HCEC 1CT (cell line): ENCODE measurements around the gene UGT2B17.
"Not testable (repeated sequence)": the region's sequence is repeated elsewhere in the genome, so short reads cannot be mapped to it uniquely, and the experiment has no call there.

Source experiments
- DNase-seq: peaks from one replicate; pipeline ENCODE4 v3.0.0-alpha.2; 2017

The UGT2B17 gene

DNA sequence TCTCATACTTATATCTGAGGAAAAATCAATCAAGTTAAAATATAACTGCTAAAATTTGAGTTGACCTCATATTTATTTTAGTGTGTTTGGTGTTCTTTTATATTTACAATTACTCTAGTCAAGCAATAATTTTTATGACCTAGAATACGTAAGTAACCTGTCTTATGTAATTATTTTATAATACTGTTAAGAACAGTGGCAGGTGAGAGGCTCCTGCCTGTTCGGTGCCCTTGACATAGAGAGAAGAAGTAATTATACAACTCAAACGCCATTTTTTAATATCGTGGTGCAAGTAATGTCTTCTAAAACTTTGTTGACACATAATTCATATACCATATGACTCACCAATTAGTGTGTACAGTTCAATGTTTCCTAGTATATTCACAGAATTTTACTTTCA, 7.6 kb downstream of the UGT2B17 start:
- DNase-seq, result not testable (repeated sequence)

DNA sequence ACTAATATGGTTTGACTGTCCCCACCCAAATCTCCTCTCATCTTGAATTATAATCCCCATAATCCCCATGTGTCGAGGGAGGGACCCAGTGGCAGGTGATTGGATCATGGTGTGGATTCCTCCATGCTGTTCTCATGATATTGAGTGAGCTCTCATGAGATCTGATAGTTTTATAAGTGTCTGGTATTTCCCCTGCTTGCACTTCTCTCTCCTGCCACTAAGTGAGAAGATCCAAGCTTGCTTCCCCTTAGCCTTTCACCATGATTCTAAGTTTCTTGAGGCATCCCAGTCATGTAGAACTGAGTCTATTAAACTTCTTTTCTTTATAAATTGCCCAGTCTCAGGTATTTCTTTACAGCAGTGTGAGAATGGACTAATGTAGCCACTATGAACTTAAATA, 9.8 kb downstream of the UGT2B17 start:
- DNase-seq, result not testable (repeated sequence)

DNA sequence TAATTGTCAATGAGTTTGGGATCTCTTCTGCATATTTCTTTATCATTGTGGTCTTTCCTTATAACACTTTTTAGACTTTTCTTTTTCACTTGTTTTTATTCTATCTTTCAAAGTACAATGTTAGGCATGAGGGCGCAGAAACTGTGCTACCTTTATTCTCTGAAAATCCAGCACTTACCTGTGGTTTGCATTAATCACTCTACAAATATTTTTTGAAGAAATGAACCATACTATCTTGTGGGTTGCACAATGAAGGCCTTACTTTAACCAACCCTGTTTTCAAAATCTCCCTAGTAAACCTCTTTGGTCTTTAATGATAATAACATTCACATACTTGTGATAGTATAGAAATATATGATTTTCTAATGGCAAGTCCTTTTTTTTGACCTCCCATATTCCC, 11.0 kb downstream of the UGT2B17 start:
- DNase-seq, result not testable (repeated sequence)

DNA sequence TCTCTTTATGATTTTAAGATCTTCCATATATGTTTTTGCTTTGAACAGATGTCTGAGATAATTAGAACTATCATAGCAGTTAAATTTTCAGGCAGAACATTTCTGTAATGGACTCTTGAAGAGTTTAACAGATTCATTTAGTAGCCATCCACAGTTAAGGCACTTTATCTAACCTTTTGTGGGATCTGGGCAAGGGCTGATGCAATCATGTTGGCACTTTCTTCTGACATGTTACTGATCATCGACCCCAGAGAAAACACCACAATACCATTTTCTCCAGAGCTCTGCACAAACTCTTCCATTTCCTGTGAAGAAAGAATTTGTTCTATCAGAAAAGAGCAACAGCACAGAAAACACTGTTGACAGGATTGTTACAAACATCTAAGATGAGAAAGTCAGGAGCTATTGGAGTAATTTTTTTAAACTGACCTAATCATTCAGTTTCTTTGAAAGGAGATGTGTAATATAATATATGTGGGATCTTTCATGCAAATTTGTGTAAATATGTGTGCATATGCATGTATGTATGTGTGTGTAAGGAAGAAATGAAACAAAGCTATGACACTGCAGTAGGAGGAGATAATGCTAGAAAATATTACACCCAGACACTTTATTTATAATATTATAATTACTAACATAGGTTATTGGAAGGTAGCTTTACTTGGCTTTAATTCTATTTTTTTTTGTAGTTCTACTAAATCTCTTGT, 15.6 kb downstream of the UGT2B17 start:
- DNase-seq, result not testable (repeated sequence)

DNA sequence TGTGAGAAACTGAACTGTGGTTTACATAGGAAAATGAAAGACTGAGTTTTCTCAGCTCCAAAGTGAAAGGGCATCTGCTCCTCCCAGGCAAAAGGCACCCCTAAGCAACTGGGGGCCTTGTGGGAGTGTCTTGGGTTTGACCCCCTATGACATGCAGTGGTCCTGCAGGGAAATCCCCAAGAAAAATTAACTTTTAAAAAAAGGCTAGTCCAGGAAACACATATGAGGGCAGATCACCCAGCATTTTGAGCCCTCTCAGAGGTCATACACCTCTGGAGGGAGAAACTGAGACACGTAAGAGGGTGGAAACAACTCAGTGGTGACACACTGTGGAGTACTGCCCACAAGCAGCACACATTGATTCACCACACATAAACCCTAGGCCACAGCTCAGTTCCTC, 22.3 kb downstream of the UGT2B17 start:
- not testable (repeated sequence) for DNase-seq

DNA sequence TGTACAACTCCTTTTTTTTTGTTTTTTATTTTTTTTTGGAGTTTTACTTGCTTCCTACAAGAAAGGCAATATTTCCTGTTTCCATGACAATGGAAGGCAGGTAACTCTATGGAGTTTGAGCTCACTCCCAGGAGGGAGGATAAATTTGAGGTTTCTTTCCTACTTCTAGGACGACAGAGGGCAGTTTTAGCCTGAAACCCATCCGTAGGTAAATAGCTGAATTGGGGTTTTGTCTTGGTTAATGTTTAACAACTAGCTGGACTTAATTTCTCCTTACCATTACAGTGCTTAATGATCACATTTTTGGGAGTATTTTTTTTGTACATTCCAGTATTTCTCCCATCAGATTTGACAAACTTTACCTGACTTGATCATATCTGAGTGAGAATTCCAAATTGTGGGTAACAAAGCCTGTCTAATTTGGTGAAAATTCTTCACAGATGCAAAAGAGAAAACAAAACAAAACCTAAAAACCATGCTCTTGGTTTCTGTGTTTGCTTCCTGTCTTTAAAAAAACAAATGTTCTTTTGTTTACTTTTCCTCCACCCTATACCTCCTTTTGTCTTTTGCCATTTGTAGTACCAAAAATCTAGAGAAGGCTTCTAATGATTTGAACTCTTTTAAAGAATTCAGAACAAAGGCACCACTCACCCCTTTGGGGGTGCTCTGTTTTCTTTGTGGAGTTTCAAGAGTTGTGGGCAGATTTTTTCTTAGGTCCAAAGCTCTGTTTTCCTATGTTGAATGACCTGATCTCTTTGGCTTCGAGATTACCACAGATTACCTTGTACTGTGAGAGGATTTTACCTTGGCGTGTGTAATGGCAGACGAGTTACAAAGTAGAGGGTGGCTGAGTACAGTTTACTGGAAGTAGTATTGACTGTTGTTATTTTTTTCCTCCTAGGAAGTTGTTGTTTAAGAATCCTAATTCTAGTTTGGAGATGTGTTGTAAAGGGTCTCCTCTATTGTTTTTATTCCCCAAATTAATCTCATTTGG, 23.0 kb downstream of the UGT2B17 start:
- DNase-seq, result not testable (repeated sequence)

DNA sequence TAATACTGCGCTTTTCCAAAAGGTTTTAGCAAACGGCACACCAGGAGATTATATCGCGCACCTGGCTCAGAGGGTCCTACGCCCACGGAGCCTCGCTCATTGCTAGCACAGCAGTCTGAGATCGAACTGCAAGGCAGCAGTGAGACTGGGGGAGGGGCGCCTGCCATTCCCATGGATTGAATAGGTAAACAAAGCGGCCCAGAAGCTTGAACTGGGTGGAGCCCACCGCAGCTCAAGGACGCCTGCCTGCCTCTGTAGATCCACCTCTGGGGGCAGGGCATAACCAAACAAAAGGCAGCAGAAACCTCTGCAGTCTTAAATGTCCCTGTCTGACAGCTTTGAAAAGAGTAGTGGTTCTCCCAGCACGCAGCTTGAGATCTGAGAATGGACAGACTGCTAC, 33.4 kb downstream of the UGT2B17 start:
- not testable (repeated sequence) for DNase-seq

DNA sequence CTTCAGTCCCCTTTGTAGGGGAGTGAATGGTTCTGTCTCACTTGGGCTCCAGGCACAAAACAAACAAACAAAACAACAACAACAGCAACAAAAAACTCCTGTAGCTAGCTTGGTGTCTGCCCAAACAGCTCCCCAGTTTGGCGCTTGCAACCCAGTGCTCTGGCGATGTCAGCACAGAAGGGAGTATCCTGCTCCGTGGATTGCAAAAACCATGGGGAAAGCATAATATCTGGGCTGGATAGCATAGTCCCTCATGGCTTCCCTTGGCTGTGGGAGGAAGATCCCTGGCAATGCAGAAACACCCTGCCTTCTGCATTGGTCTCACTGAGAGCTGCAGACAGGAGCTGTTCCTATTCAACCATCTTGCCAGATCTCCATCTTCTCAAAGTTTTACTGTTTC, 39.7 kb downstream of the UGT2B17 start:
- no peak for DNase-seq

DNA sequence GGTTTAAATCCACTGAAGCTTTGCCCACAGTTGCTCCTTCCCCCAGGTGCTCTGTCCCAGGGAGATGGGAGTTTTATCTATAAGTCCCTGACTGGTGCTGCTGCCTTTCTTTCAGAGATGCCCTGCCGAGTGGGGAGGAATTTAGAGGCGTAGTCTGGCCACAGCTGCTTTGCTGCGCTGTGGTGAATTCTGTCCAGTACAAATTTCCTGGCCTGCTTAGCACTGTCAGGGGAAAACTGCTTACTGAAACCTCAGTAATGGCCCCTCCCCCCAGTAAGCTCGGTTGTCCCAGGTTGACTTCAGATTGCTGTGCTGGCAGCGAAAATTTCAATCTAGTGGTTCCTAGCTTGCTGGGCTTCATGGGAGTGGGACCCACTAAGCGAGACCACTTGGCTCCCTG, 40.1 kb downstream of the UGT2B17 start:
- DNase-seq, result no peak

DNA sequence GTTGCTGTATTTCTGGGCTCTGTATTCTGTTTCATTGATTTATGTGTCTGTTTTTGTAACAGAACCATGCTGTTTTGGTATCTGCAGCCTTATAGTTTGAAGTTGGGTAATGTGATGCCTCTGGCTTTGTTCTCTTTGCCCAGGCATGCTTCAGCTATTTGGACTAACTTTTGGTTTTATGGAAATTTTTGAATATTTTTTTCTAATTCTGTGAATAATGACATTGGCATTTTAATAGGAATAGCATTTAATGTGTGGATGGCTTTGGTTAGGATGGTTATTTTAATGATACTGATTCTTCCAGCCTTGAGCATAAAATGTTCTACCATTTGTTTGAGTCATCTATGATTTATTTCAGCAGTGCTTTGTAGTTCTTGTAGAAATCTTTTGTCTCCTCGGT, 53.9 kb downstream of the UGT2B17 start:
- DNase-seq, result not testable (repeated sequence)

DNA sequence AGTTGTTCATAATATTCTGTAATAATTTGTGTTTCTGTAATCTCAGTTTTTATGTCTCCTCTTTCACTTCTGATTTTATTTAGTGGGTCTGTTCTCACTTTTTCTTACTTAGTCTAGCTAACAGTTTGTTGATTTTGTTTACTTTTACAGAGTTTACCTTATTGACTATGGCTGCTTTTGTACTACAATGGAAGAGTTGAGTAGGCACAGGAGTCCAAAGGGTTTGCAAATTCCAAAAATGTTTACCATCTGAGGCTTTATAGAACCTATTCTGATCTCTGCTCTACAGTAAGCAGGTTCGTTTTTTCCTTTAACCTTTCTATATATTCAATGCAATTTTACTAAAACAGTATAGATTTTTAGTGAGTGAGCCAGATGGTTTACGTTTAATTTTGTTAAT, 55.1 kb downstream of the UGT2B17 start:
- no peak for DNase-seq

DNA sequence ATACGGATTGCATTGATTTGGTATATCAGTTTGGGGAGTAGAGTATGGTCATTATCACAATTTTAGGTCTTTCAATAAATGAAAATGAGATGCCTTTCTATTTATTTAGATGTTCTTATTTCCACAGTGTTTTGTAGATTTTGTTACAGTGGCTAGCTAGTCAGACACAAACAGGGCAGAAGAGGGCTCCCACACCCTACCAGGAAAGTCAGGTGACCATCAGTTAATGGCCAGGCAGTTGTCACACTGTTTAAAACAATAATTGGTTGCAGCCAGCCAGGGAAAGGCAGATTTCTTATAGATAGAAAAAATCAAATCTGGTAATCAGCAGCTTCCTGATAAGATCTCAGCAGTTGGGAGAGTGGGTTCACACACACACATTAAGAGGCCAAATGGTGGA, 57.2 kb downstream of the UGT2B17 start:
- no peak for DNase-seq

DNA sequence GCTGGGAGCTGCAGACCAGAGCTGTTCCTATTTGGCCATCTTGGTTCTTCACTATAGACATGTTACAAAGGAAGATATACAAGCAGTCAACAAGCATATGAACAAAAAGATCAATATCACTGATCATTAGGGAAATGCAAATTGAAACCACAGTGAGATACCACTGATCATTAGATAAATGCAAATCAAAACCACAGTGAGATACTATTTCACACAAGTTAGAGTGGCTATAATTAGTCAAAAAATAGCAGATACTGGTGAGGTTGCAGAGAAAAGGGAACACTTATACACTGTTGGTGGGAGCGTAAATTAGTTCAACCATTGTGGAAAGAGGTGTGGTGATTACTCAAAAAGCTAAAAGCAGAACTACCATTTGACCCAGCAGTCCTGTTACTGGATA, 70.7 kb downstream of the UGT2B17 start:
- not testable (repeated sequence) for DNase-seq

DNA sequence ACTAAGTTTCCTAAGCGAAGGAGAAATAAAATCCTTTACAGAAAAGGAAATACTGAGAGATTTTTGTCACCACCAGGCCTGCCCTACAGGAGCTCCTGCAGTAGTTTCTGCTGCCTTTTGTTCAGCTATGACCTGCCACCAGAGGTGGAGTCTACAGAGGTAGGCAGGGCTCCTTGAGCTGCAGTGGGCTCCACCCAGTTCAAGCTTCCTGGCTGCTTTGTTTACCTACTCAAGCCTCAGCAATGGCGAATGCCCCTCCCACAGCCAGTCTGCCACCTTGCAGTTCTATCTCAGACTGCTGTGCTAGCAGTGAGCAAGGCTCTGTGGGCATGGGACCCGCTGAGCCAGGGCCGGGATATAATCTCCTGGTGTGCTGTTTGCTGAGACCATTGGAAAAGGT, 71.3 kb downstream of the UGT2B17 start:
- not testable (repeated sequence) for DNase-seq

DNA sequence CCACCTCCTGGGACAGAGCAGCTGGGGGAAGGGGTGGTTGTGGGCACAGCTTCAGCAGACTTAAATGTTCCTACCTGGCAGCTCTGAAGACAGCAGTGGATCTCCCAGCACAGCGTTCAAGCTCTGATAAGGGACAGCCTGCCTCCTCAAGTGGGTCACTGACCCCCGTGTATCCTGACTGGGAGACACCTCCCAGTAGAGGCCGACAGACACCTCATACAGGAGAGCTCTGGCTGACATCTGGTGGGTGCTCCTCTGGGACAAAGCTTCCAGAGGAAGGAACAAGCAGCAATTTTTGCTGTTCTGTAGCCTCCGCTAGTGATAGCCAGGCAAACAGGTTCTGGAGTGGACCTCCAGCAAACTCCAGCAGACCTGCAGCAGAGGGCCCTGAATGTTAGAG, 72.7 kb downstream of the UGT2B17 start:
- not testable (repeated sequence) for DNase-seq

DNA sequence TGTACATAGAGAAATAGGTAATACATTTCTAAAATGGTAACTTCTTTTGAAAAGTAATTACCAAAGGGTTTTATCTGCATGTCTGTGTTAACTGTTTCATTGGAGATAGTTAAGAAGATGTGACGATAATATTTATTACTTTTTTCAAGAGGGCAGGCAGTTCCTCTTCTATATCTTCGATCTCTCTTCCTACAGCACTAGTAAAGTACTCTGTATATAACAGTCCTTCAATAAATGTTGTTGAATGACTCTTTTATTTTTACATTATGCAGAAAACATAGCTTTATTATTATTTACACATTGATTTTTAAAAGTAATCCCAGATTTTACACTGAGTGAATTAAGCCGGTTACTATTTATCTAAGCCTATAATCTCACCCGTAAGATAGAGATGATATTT, 77.1 kb downstream of the UGT2B17 start:
- no peak for DNase-seq

DNA sequence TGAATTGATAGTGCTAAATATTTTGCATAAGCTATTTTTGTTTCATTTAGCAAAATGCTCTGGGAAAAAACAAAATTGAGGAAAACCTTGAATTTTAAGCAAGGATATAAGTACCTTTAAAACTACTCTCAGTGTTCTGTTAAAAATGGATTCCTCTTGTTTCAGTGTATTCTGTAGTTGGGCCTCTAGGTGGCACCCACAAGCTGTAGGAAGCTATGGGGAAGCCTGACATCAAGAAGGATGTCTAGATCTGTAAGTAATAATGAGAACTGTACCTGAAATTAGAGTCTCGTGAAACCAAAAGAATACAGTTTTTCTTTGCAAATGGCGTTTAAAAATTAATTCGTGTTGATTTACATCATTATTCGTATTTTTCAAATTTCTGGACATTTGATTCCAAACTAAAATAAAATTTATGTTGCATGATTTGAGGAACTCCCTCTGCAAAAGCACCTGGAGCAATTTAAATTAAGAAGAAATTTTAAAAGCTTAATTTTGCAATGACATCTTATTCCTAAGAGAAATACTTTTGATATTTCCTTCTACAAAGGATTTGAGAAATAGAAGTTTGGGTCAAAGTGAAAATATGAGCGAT, 77.6 kb downstream of the UGT2B17 start:
- peak; percentile 35 for DNase-seq

DNA sequence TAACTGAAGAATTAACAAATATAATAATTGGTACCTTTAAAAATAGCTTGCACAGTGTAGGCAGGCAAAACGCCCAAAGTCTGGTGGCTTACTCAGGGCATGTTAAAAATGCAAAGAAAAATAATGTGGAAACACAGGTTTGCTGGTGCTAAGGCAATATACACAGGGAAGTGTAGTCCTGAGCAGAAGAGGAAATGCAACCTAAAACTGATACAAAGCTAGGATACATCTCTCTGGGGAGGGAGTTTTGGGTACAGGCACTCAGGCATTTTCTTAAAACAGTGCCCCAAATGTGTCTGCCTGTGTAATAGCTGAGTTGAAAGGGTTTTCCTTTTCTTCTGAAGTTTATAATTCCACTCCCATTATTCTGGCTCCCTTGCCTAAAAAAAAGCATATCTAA, 81.4 kb downstream of the UGT2B17 start:
- DNase-seq, result no peak

DNA sequence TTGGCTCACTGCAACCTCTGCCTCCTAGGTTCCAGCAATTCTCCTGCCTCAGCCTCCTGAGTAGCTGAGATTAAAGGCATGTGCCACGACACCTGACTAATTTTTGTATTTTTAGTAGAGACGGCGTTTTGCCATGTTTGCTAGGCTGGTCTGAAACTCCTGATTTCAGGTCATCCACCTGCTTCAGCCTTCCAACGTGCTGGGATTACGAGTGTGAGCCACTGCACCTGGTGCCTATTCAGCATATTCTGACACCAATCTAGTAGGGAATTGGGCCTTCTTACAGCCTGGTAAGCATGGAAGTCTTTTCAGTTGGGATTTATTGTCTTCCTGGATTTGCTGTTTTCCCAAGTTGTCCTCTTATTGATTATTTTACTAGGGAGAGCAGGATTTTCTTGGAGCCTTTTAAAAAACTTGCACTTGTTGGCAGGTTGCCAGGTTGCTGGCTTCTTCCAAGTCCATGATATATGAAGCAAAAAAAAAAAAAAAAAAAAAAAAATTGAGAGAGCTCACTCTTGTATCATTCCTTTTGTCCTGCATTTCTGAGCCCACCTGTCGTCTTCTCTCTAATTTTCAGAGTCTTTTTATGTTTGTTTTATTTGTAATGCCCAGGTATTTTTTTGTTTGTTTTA, 85.2 kb downstream of the UGT2B17 start:
- no peak for DNase-seq

DNA sequence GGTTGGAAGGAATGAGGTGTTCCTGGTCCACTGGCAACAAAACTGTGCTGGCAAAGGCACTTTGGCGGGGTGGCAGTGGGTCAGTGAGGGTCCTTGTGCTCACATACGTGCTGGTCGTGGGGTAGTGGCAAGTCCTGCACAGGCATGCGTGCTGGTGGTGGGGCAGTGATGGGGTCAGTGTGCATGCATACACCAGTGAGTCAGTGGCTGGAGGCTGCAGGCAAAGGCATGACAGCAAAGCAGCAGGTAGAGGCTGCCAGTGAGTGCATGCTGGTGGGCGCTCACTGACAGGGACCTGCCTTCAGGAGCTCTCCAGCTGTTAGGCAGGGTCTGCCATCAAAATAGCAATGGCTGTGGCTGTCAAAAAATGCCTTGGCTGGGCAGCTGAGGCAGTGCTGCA, 86.8 kb downstream of the UGT2B17 start:
- DNase-seq, result no peak
